HL-60 (cell line): ENCODE data around the gene NXT1.

Experiments
- CTCF ChIP-seq: IDR thresholded peaks from one replicate; pipeline ENCODE4 v1.5.1; 2011; ENCODE audit warnings: low read length, control low read depth, inconsistent platforms; ENCODE audit not compliant: insufficient read depth
- POLR2AphosphoS5 ChIP-seq: IDR thresholded peaks from 2 replicates; pipeline ENCODE4 v1.6.1; 2012; ENCODE audit warnings: low read depth

GRCh38 chr20:23335521-23335920 lies 15.1 kb upstream of the NXT1 start:
- TF ChIP-seq CTCF, result no peak
- TF ChIP-seq POLR2AphosphoS5, result no peak
